Measurements from ENCODE around the gene MYO16. TPM values are rescaled to one million over a fixed set of nuclear protein-coding genes. Genes with fewer than 3 reads are reported as not detected.

MYO16 gene
- total and polyA plus RNA-seq, 3 experiments from 2014 or later = 0.15 to 0.38 TPM; not detected in 1

DNA sequence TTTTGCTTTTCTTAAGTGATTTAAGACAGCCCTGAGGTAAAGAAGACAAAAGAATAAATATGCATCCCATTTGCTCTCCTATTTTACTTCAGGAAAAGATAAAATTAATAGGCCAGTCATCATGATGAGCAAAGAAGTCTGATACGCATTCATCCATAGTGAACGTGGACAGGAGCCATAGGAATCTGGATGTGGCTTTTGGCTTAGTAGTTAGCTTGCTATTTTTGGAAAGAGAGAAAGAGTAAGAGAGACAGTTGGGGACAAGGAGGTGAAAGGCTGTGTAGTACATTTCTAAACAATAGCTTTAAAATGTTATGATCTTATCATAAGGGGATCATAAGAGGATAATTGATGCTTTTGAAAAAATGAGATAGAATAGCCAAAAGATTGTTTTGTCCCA is 611.7 kb downstream of the MYO16 start:
- CTCF ChIA-PET = no interaction called here
- Histone ChIP-seq H3K9me3 (ENCODE audit: low read length) (no peaks in the 10 kb centered on the region), H3K27me3 (ENCODE audit: insufficient read depth, low read length, poor library complexity, severe bottlenecking) (no peaks in the 10 kb centered on the region), H3K27ac (ENCODE audit: low read depth, low read length) (no peak overlapping the region), H3K36me3 (ENCODE audit: insufficient read depth, low read length) (no peaks in the 10 kb centered on the region), H3K4me1 (ENCODE audit: insufficient read depth, low read length) (no peaks in the 10 kb centered on the region), H3K4me3 (ENCODE audit: low read length) (no peak overlapping the region)
- no peaks in the 10 kb centered on the region for H3K4me1 Mint-ChIP-seq
- no peak overlapping the region for H3K27ac Mint-ChIP-seq
- H3K9me3 Mint-ChIP-seq = peaks cover 0 to 11% (median 2%) of the 10 kb centered on the region in 5 donors
- POLR2A ChIA-PET = no interaction called here
- peaks cover 0 to 1% of the 10 kb centered on the region in 2 donors for H3K27me3 Mint-ChIP-seq
- no peak overlapping the region for H3K4me3 Mint-ChIP-seq
- H3K36me3 Mint-ChIP-seq = no peaks in the 10 kb centered on the region
- no peak for DNase-seq

DNA sequence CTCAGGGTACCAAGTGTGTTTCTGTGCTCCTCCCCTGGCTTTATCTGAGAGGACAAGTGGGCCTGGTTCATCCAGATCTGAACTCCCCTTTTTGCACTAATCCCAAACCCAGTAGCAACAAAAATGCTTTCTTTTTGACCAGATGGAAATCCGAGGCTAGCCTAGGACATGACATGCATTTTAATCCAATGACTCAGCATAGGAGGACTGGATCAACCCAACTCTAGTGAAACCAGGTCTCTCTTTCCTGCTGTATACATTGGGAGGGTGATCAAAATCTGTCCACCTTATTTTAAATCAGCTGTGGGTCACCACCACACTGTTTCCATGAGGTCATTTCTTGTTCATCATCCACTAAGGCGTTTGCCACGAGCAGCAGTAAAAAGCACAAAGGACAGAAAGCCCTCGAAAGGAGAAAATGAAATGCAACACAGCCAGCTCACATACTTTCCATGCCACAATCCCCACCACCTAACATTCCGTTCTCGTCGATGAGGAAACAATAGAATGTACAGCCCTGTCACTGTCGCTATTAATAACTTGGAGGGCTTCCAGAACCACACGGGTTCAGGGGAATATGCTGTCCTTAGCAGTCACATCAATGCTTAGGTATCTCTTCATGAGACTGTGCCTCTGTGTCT is 614.0 kb downstream of the MYO16 start:
- Mint-ChIP-seq H3K36me3 (no peaks in the 10 kb centered on the region), H3K4me3 (no peak overlapping the region), H3K27ac (no peak overlapping the region), H3K9me3 (peaks cover 0 to 14% (median 6%) of the 10 kb centered on the region in 5 donors), H3K4me1 (no peaks in the 10 kb centered on the region), H3K27me3 (peaks cover 0 to 1% of the 10 kb centered on the region in 2 donors)
- H3K27ac ChIP-seq (ENCODE audit: low read depth, low read length) = no peak overlapping the region
- no peaks in the 10 kb centered on the region for H3K4me1 ChIP-seq (ENCODE audit: insufficient read depth, low read length)
- no peaks in the 10 kb centered on the region for H3K27me3 ChIP-seq (ENCODE audit: insufficient read depth, low read length, poor library complexity, severe bottlenecking)
- no peaks in the 10 kb centered on the region for H3K36me3 ChIP-seq (ENCODE audit: insufficient read depth, low read length)
- H3K9me3 ChIP-seq (ENCODE audit: low read length) = no peaks in the 10 kb centered on the region
- DNase-seq = no peak
- ChIA-PET POLR2A (no interaction called here), CTCF (no interaction called here)
- no peak overlapping the region for H3K4me3 ChIP-seq (ENCODE audit: low read length)

DNA sequence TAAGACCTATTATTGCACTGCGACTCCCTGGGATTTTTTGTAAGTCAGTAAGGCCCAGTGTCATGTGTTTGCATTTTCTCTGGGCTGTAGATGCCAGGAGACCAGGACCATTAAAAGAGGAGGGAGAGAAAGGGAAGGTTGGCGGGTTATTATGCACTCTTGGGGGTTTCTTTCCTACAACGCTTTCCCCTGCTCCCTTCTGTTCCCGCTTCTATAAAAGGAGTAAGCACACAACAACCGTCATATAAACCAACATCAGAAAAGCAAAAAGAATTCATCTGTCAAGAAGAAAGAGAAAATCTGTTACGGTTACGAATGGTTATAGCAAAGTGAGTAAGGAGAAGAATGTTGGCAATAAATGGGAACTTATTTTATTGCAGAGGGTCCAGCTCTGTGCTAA is 615.2 kb downstream of the MYO16 start:
- H3K4me1 ChIP-seq (ENCODE audit: insufficient read depth, low read length) = no peaks in the 10 kb centered on the region
- no peaks in the 10 kb centered on the region for H3K4me1 Mint-ChIP-seq
- H3K27me3 Mint-ChIP-seq = peaks cover 0 to 1% of the 10 kb centered on the region in 2 donors
- no peak for DNase-seq
- no peaks in the 10 kb centered on the region for H3K27me3 ChIP-seq (ENCODE audit: insufficient read depth, low read length, poor library complexity, severe bottlenecking)
- no peak overlapping the region for H3K4me3 Mint-ChIP-seq
- CTCF ChIA-PET = no interaction called here
- H3K36me3 Mint-ChIP-seq = no peaks in the 10 kb centered on the region
- peaks cover 0 to 14% (median 9%) of the 10 kb centered on the region in 5 donors for H3K9me3 Mint-ChIP-seq
- no peaks in the 10 kb centered on the region for H3K9me3 ChIP-seq (ENCODE audit: low read length)
- no peak overlapping the region for H3K27ac ChIP-seq (ENCODE audit: low read depth, low read length)
- no peak overlapping the region for H3K4me3 ChIP-seq (ENCODE audit: low read length)
- H3K36me3 ChIP-seq (ENCODE audit: insufficient read depth, low read length) = no peaks in the 10 kb centered on the region
- no peak overlapping the region for H3K27ac Mint-ChIP-seq
- POLR2A ChIA-PET = no interaction called here

DNA sequence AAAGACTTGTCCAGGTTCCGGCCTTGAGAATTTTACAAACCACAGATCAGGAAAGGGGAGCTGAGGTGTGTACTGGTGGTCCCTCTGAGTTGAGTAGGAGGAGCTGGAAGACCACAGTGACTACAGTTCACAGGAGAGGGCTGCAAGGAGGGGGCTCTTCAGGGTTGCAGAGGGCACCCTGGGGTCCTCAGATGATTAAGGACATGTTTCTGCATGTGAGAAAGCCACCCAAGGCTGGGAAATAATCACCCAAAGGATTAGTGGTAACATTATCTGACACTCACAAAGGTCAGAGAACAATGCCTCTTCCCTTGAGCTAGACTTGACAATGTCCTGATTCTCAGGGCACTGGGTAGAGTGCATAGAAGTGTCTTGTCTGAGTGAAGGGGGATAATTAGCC is 616.6 kb downstream of the MYO16 start:
- Histone ChIP-seq H3K4me1 (ENCODE audit: insufficient read depth, low read length) (no peaks in the 10 kb centered on the region), H3K27ac (ENCODE audit: low read depth, low read length) (no peak overlapping the region), H3K4me3 (ENCODE audit: low read length) (no peak overlapping the region), H3K9me3 (ENCODE audit: low read length) (no peaks in the 10 kb centered on the region), H3K36me3 (ENCODE audit: insufficient read depth, low read length) (no peaks in the 10 kb centered on the region), H3K27me3 (ENCODE audit: insufficient read depth, low read length, poor library complexity, severe bottlenecking) (no peaks in the 10 kb centered on the region)
- CTCF ChIA-PET = no interaction called here
- Mint-ChIP-seq H3K4me1 (no peaks in the 10 kb centered on the region), H3K9me3 (peaks cover 0 to 12% (median 9%) of the 10 kb centered on the region in 5 donors), H3K4me3 (no peak overlapping the region), H3K36me3 (no peaks in the 10 kb centered on the region), H3K27me3 (peaks cover 0 to 1% of the 10 kb centered on the region in 2 donors), H3K27ac (no peak overlapping the region)
- DNase-seq = no peak
- POLR2A ChIA-PET = no interaction called here

DNA sequence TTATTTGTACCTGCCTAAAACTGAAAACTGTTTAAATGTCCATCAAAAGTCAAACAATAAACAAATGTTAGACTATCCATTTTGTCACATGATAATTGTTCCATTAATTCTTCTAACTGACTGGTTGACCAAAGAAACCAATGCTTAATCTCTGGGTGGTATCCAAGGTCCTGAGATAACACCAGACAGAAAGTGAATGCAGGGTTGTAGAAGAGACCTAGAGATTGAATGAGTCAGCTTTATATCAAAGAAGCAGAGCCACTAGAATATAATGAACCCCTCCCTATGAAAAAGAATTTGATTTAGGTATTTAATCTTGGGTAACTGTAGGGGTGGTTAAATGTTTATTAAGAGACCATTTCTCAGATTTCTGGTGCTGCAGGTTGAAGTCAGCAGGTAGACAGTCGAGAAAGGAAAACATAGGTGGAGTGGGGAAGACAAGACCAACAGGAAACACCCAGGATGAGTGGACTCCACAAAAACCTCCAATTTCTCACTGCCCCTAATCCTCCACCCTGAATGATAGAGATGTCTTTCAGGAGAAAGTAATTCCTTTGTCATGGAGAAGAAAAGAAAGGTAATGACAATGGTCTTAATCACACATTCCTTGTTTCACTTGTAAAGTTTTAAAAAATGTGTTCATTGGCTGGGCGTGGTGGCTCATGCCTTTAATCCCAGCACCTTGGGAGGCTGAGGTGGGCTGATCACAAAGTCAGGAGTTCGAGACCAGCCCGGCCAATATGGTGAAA is 620.5 kb downstream of the MYO16 start:
- H3K4me1 ChIP-seq (ENCODE audit: insufficient read depth, low read length) = no peaks in the 10 kb centered on the region
- H3K36me3 Mint-ChIP-seq = no peaks in the 10 kb centered on the region
- CTCF ChIA-PET = no interaction called here
- H3K4me3 ChIP-seq (ENCODE audit: low read length) = no peak overlapping the region
- peaks cover 2 to 13% (median 6%) of the 10 kb centered on the region in 5 donors for H3K9me3 Mint-ChIP-seq
- no peaks in the 10 kb centered on the region for H3K4me1 Mint-ChIP-seq
- no peak for DNase-seq
- POLR2A ChIA-PET = no interaction called here
- H3K27me3 Mint-ChIP-seq = no peaks in the 10 kb centered on the region
- no peaks in the 10 kb centered on the region for H3K36me3 ChIP-seq (ENCODE audit: insufficient read depth, low read length)
- no peaks in the 10 kb centered on the region for H3K27me3 ChIP-seq (ENCODE audit: insufficient read depth, low read length, poor library complexity, severe bottlenecking)
- no peak overlapping the region for H3K27ac ChIP-seq (ENCODE audit: low read depth, low read length)
- no peaks in the 10 kb centered on the region for H3K9me3 ChIP-seq (ENCODE audit: low read length)
- no peak overlapping the region for H3K4me3 Mint-ChIP-seq
- H3K27ac Mint-ChIP-seq = no peak overlapping the region

DNA sequence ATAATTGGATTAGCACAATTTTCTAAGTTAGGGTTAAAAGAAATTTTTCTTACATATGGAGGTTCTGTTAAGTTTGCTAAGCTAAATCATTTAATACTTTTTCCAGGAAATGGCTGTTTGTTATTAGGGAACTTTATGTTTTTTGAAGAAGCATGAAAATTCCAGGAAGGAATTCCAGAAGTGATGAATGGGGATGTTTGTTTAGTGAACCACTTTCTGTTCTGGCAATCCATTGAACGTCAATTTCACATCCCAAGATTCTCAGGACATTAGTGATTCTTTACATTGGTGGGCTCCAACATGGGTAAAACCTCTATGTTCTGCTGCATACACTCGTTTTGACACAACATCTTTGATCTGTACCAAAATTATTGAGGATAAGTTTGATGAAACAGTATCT is 622.5 kb downstream of the MYO16 start:
- DNase-seq = no peak
- no peaks in the 10 kb centered on the region for H3K4me1 Mint-ChIP-seq
- Histone ChIP-seq H3K4me3 (ENCODE audit: low read length) (no peak overlapping the region), H3K27ac (ENCODE audit: low read depth, low read length) (no peak overlapping the region), H3K4me1 (ENCODE audit: insufficient read depth, low read length) (no peaks in the 10 kb centered on the region), H3K9me3 (ENCODE audit: low read length) (no peaks in the 10 kb centered on the region), H3K27me3 (ENCODE audit: insufficient read depth, low read length, poor library complexity, severe bottlenecking) (no peaks in the 10 kb centered on the region), H3K36me3 (ENCODE audit: insufficient read depth, low read length) (no peaks in the 10 kb centered on the region)
- no peaks in the 10 kb centered on the region for H3K36me3 Mint-ChIP-seq
- no peak overlapping the region for H3K4me3 Mint-ChIP-seq
- H3K27ac Mint-ChIP-seq = no peak overlapping the region
- H3K9me3 Mint-ChIP-seq = peaks cover 2 to 13% (median 4%) of the 10 kb centered on the region in 5 donors
- H3K27me3 Mint-ChIP-seq = no peaks in the 10 kb centered on the region
- POLR2A ChIA-PET = no interaction called here
- CTCF ChIA-PET = no interaction called here

DNA sequence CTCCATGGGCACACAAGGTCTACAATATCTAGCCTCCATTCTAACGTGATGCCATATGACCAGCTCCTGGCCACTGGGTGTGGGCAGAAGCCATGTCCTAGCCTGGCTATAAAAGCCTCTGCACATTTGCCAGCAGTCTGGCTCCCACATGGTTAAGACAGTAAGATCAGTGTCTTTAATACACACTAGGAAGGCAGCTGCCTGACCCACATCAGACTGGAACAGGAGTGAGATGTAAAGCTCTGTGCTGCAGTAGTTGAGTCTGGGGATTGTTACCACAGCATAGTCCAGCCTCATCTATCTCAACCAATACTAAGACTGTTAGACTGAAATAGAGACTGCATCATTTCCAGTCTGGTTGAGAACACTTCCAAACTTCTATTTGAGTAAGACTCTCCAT is 623.9 kb downstream of the MYO16 start:
- Histone ChIP-seq H3K36me3 (ENCODE audit: insufficient read depth, low read length) (no peaks in the 10 kb centered on the region), H3K4me3 (ENCODE audit: low read length) (no peak overlapping the region), H3K27me3 (ENCODE audit: insufficient read depth, low read length, poor library complexity, severe bottlenecking) (no peaks in the 10 kb centered on the region), H3K9me3 (ENCODE audit: low read length) (no peaks in the 10 kb centered on the region), H3K4me1 (ENCODE audit: insufficient read depth, low read length) (no peaks in the 10 kb centered on the region), H3K27ac (ENCODE audit: low read depth, low read length) (no peak overlapping the region)
- Mint-ChIP-seq H3K27me3 (no peaks in the 10 kb centered on the region), H3K9me3 (peaks cover 0 to 13% (median 2%) of the 10 kb centered on the region in 5 donors), H3K4me3 (no peak overlapping the region), H3K27ac (no peak overlapping the region), H3K36me3 (no peaks in the 10 kb centered on the region), H3K4me1 (no peaks in the 10 kb centered on the region)
- CTCF ChIA-PET = no interaction called here
- POLR2A ChIA-PET = no interaction called here
- DNase-seq = no peak

DNA sequence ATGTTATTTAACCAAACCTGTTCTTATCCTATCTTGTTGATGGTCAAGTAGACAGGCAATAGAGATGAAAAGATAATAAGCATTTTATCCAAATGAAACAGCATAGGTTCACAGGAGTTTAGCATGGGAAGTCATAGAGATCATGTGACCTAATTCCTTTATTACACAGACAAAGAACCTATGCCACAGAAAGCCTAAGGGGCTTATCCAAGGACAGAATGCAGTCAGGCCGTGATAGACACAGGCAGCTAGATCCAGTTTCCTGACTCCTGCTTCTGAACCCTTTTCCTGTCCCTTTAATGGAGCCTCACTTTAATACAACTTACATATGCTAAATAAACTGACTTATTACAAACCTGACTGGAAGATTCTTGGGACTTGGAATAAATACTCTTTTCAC is 624.9 kb downstream of the MYO16 start:
- H3K36me3 ChIP-seq (ENCODE audit: insufficient read depth, low read length) = no peaks in the 10 kb centered on the region
- DNase-seq = no peak
- no peaks in the 10 kb centered on the region for H3K9me3 ChIP-seq (ENCODE audit: low read length)
- H3K27ac Mint-ChIP-seq = no peak overlapping the region
- H3K4me1 Mint-ChIP-seq = no peaks in the 10 kb centered on the region
- no peaks in the 10 kb centered on the region for H3K4me1 ChIP-seq (ENCODE audit: insufficient read depth, low read length)
- H3K27ac ChIP-seq (ENCODE audit: low read depth, low read length) = no peak overlapping the region
- CTCF ChIA-PET = no interaction called here
- peaks cover 1 to 6% (median 4%) of the 10 kb centered on the region in 5 donors for H3K9me3 Mint-ChIP-seq
- no peak overlapping the region for H3K4me3 ChIP-seq (ENCODE audit: low read length)
- H3K27me3 ChIP-seq (ENCODE audit: insufficient read depth, low read length, poor library complexity, severe bottlenecking) = no peaks in the 10 kb centered on the region
- no peaks in the 10 kb centered on the region for H3K36me3 Mint-ChIP-seq
- H3K27me3 Mint-ChIP-seq = no peaks in the 10 kb centered on the region
- H3K4me3 Mint-ChIP-seq = no peak overlapping the region
- POLR2A ChIA-PET = no interaction called here

Data from CD8-positive, alpha-beta memory T cell (primary cell).